Stimulated activated CD4-positive, alpha-beta T cell treated with anti-CD3 and anti-CD28 coated beads, Interleukin-1b, Interleukin-23, amount 100 ng/mL, for 1 hour (primary cell): ENCODE measurements around the gene RAB11FIP5.
"Not testable (repeated sequence)": the region's sequence is repeated elsewhere in the genome, so short reads cannot be mapped to it uniquely, and the experiment has no call there.

ENCODE experiments used
- DNase-seq, 2 donors: peaks; one replicate each; pipeline ENCODE4 v3.0.0-alpha.2; 2020; ENCODE audit warnings: low read depth in 2 of 2

RAB11FIP5 gene

DNA sequence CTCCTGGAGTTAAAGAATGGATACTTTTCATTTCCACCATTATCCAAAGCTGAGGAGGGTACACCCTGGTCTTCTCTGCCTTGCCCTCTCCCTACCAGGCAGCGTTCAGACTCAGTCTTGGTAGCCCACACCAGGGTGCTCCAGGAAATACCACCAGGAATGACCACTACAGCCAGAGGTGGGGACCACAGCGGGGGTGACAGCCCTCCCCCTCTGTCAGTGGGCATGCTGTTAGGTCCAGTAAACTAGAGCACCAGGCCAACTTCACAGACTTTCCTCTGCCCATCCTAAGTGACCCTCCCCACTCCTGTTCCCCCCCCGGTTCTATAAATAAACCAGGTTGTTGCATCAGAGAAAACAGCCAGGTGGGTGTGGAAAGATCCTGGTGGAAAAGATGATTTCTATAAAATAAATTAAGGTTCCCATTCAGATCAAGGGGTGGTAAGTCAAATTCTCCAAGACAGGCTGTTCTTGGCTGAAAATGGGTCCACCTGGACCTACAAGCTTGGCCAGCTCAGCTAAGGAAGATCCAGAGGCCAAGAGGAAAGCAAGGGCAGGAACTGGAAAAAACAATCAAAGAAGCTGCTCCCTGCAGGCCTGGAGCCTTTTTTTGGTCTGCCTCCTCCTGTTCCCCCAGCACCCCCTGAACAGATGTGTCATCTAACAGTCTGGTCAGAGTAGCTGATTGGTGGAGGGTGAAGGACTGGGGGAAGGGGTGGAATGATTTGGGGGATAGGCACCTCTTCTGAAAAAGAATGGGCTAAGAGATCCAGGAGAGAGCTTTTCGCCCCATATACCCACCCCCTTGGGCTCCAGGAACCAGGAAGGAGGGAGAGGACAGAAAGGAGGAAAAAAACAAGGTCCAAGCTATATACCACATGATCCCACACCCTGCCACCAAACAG lies 2.3 kb downstream of the RAB11FIP5 start:
- DNase-seq, result no peak

DNA sequence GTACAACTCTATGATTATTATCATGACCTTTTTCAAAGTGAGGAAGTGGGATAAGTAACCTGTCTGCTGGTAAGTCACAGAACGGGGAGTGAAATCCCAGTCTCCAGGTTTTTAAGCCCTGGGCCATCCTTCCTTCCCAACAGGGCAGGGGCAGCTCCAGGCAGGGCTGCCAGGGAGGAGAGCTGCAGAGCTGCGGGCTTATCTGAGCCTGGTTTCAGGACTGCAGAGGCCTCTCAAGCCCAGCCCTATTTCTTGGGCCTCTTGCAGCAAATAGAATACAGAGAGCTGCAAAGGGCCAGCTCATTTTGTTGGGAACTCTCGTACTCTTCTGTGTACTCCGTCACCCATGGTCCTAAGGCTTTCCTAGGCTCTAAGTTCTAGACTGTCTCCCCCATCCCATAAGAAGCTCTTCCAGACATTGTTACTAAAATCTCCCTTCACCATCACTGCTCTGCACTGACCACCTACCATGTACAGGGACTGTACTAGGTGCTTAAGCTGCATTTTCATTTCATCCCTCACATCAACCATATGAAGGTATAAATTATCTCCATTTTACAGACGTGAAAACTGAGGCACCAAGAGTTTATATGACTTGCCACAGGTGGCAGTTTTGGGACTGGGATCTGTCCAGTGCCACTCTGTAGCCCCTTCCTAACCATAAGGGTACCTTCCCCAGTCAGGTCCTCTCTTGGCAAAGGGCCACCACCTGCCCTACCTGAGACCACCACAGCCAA lies 3.1 kb downstream of the RAB11FIP5 start:
- no peak for DNase-seq

DNA sequence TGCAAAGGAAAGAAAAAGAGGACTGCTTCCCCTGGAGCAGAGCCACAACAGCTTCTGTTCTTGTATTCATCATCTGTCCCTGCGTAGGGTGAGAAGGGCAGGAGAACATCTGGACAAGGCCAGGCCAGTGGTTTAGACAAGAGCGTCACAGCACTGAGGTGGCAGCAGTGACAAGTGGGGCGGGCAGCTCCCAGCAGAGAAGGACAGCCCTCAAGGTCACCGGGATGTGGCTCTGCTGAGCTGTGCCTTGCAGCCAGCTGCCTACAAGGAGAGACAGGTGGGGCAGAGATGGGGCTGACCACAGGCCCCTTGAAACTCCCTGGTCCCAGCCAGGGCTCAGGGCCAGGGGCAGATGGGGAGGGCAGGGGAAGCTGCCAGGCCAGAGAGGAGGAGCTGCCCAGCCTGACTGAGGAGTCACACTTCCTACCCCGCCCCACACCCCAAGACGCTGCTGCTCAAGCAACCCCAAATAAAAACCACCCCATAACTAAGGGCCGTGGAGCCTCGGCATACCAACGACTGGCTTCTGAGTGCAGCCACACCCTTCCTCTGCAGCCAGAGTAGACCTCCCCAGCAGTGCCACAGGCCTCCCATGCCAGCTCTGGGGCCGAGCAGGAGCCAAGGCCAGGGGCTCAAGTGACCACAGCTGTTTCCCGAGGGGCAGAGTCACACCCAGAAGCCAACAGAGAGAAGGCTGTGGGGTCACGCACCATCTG lies 5.4 kb downstream of the RAB11FIP5 start:
- DNase-seq, result no peak

DNA sequence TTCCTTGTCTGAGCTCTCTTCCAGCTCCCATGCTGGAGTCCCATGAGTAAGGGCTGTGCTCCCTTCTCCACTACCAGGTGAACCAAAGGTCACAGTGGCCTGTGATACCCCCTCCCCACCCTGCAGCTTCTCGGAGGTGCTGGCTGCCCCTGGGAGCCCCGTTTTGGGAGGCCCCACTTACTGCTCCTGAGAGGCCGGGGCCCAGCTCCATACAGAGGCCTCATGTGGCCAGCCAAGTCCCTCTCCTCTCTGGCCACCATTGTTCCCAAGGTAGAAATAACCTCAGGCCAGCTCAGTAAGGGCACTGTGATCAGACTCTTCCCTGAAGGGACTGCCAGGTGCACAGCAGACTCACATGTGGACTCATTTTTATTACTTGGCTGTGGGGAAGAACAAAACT lies 6.0 kb downstream of the RAB11FIP5 start:
- no peak for DNase-seq

DNA sequence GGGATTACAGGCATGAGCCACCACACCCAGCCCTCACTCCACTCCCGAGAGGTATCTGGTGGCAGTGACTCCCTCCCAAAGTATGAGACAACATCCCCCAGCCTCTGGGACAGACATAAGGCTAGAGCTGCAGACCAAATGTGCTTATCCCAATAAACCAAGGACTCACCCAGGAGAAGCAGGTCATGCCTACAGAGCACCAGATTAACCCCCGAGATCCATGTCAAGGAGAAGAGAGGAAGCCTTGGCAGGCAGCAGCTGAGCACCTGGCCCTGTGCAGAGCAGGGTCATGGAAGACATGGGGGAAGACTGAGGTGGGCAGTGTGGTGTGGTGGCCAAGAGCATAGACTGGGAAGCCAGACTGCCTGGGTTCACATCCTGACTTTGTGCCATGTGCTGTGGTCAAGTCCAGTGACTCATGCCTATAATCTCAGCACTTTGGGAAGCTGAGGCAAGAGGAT lies 7.2 kb downstream of the RAB11FIP5 start:
- no peak for DNase-seq

DNA sequence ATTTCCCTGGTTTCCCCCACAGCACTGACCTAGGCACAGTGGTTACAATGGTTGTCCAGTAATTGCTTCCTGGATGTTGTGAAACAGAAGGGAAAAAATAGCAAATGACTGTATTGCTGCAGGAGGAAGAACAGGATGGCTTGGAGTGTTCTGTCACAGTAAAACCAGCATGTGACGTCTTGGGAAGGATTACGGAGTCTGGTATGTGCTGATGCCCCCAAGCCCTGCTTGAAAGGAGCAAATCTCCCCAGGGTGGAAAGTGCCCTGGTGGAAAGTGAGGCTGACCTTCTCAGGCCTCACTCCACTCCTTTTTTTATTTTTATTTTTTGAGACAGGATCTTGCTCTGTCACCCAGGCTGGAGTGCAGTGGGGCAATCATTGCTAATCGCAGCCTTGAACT lies 7.8 kb downstream of the RAB11FIP5 start:
- DNase-seq, result no peak

DNA sequence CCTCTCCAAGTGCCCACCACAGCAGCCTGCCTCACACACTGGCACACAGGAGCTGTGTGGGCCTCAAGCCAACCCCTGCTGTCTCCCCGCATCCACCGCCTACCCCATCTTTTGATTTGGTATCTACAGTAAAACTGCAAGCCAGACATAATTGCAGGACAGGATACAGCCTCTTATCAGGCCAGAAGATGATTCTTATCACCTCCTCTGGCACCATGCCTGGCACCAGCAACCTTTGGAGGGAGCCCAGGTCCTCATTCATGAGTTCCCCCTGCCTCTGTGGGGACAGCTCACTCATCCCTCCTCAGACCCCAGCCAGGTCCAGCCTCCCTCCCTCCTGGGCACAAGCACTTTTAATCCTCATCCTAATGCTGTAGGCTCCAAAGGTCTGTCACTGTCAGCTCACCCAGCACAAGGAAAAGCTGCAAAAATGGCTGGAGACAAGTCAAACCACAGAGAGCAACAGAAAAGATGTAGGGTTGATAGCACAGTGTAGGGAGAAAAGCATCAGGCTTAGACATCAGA lies 9.7 kb downstream of the RAB11FIP5 start:
- DNase-seq, result no peak

DNA sequence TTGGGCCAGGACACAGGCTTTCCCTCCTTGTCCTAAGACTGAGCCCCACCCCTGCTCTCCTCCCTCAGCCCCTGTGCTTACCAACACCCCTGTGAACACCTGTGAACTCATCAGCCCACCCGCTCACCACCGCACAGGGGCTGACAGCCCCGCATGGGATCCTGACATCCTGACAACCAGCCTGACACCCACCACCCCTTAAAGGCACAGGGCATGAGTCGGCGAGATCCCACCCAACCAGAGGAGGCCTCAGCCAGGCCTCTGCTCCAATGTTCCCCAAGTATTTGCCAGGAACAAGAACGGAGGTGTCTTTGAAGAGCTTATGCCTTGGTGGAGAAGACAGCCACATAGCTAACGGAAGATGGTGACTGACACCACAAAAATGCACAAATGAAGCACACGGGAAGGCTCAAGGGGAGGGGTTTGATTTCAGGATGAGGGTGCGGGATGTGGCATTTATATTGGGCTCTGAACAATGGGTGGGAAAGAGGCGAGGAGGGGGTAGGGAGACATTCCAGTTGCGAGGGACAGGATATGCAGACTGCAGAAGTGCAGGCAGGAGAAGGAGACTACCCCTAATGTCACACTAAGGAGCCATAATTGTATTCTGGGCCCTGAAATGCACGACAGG lies 11.0 kb downstream of the RAB11FIP5 start:
- DNase-seq, result no peak

DNA sequence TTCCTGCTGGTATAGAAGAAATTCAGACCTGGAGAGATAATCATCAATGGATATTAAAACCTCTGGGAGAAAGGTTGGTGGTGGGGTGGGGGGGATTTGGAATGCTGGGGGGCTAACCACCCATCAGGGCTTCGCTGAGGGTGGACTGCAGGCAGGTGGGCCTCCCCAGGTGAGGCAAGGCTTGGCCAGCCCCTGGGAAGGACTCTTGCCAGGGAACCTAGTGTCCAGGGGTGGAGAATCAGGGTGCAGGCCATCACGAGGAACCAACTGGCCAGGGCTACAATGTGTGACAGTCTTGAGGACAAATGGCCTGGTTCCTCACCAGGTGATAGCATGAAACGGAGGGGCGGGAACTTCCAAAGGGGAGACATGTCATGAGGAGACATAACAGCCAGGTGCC lies 11.8 kb downstream of the RAB11FIP5 start:
- no peak for DNase-seq

DNA sequence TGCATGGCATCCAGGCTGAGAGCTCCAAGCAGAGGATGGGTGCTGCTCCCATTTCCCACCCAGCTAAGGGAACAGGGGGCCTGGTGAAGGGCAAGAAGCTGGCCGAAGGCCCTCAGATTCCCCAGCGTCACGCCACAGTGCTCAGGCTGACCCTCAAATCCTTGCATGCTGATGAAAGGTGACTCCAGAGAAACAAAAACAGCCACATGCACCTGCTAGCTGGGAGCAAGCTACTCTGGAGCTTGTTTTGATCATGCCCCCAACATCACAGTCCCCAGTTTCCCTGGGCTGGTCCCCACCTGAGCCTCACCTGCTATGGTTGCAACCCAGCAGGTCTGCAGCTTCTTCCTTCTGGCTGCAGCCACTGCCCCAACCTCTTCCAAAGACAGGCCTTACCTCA lies 13.3 kb downstream of the RAB11FIP5 start:
- no peak for DNase-seq

DNA sequence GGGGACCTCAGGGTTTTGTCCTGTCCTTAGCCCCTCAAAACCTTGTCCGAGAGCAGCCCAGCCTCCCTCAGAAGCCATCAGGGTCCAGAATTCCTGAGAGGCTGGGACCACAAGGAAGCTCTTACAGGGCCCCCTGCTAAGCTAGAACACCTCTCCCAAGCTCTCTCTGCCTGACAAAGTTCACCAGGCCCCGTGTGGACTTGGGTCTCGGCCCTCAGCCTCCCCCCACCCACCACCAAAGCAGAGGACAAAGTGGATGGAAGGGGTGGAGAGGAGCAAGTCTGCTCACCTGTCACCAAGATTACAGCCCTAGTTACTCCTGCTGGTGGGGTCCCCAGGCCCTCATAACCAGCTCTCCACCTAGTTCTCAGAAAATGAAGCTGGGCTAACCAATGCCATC lies 16.8 kb downstream of the RAB11FIP5 start:
- DNase-seq, result no peak

DNA sequence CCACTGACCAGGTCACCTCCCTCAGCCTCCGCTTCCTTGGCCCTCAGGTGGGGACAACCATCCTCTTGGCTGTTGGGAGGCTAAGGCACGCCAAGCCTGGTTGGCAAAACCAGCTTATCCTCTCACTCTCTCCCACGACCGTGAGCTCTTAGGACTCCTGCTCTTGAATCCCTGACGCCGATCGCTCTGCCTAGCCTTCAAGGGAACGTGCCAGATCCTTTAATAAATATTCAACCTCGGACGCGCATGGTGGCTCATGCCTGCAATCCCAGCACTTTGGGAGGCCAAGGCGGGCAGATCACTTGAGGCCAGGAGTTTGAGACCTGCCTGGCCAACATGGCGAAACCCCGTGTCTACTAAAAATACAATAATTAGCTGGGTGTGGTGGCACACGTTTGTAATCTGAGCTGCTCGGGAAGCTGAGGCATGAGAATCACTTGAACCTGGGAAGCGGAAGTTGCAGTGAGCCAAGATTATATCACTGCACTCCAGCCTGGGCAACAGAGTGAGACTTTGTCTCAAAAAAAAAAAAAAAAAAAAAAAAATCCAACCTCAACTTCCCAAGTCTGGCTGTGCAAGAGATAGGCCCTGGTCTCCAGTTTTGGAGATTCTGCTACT lies 19.0 kb downstream of the RAB11FIP5 start:
- not testable (repeated sequence) for DNase-seq

DNA sequence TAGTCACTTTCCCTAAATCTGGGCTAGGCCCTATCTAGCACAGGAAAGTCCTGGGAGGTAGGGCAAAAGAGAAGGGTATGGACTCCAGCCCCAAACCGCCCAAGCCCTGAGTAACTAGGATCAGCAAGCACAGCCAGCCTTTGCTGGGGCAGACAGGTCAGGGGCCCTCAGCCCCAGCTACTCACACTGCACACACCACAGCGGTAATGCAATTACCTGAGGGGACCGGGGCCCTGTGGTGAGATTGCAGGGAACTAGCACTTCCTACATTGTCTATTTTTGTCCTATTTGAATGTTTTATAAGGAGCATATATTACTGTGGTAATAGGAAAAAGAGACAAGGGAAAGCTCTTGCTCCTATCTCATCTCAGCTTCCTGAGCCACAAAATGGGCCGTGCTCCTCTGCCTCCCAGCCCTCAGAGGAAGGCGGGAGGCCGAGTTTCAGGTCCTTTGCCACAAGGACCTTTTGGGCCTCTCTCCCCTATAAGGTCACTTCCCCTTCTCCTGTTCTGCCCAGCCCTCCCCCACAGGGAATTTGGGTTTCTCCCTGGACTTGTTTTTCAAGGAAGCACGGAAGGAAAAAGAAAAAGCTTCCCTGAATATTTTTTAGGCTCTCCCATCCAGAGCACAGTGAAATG lies 20.5 kb downstream of the RAB11FIP5 start:
- no peak for DNase-seq

DNA sequence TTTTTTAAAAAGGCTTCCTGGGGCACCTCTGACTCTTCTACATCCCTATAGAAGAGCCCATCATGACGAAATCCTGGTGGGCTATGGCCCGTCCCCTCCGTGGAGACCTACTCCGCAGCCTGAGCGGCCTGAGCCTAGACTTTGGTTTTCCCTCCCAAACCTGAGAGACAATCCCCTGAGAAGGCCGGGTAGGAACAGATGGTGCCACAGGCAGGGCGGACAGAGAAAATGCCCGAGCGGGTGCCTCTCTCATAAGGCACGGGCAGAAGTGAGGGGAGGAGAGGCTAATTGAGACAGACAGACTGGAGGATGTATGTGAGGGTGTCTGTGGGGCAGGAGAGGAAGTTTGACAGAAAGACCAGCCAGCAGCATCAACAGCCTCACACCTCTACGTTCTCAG lies 21.1 kb downstream of the RAB11FIP5 start:
- no peak for DNase-seq

DNA sequence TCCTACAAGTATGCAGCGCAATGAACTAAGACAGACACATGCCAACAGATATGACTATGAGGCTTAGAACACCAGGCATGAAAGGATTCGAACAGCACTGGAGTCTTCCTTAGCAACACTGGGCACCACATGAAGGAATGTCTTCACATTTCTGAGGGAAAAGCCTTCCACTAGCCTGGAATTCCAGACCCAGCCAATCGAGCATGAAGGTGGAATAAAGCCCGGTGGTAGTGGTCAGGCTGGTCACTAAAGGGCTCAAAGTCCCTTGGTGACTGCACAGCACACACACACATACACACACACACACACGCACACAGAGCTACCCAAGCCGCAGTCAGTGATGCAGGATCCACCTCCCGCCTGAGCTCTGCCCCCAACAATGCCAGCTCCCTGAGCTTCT lies 21.6 kb downstream of the RAB11FIP5 start:
- no peak for DNase-seq

DNA sequence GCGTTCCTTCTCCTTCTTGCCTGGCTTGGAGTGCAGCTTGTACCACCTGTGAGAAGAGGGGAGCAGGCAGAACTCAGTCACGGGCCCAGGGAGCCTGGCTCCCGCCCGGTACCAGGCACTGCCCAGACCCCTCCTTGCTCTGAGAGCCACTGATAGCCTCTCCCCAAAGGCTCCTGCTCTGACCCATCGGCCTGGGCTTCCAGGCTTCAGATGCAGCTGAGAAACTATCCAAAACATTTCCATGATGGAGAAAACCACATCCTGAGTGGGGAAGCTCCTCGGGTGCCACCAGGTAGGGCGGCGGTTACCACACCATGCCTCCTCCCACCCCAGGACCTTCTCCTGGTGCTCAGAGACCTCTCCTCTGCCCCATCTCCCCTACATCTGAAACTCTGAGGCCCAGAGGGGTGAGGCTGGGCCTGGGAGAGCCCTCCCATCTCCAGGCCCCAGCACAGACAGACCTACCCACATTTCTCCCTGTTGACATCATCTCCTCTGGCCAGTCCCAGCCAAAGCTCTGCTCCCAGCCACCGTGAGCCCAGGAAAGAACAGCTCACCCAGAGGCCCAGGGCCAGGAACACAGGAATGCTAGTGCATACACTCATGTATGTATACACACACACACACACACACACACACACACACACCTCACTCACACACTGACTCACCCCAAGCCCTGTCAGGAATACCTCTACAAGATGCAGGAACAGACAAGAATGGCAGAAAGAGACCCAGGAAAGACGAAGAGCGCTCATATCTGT lies 23.3 kb downstream of the RAB11FIP5 start:
- no peak for DNase-seq

DNA sequence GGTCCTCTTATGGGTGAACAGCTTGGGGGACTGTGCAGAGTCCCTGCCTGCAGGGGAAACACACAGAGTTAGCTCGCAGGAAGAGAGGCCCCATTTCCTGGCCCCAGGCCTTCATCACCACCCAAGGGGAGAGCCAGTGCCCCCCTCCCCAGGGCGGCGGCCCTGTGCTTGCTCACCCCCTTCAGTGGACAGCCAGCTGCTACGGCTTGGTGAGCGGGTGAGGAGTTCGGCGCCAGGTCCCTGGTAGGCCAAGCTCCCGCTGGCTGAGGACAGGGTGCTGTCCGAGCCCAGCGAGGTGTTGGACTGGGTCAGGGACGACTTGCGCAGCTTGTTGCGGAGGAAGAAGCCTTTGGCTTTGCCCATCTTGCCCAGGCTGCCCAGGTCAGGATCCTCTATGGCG lies 24.0 kb downstream of the RAB11FIP5 start:
- no peak for DNase-seq

DNA sequence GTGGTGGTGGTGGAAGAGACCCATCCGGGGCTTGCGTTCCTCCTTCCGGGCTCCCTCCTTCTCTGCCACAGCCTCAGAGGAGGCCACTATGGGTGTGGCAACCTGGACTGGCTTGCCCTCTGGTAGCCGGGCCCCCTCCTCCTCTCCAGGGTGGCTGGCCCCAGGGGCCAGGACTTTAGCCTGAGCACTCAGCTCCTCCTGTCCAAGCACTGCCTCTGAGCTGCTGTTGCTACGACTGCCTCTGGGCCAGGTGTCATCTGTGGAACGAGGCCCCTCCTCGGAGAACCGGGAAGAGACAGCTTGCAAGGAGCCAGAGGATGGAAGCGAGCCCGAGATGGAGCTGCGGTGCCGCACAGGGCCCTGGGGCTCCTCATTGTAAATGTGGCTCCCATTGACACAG lies 24.5 kb downstream of the RAB11FIP5 start:
- no peak for DNase-seq

DNA sequence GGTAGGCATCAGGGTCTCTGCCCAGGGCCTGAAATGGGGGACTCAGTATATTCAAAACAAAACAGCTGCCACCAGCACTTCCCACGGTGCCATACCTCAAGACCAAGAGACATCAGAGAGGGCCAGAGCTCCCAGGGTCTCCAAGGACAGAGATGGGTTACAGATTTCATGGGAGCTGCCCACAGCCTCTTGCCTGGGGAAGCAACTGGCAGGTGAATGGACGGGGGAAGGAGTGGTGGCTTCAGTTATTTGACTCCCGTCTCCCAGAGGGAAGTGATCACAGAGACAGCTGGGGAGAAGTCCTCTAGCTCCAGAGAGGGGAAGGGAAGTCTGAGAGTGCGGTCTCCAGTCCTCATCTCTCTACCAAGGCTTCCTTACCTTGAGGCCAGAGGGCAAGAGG lies 25.4 kb downstream of the RAB11FIP5 start:
- DNase-seq, result no peak

DNA sequence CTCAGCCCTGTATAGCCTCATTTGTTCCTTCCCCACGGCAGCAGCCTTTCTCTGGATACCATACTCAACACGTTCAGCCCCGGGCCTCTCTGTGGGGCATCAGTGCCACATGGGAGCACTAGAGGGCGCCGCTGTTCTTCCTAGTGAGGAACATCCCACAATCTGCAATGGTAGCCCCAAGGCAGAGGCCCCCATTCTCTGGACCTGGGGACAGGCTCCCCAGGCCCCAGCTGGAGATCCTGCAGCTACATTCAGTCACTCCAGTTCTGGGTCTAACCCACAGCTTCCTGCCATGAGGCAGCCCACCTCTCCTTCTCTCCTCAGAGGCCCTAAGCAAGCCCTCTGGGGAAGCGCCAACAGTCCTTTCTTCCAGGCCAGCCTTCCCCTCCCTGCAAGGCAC lies 27.1 kb downstream of the RAB11FIP5 start:
- peak; percentile 44 to 64 for DNase-seq
